SU-DHL-6 (cell line): Measurements from ENCODE around the gene CMTM3.
"Not testable (repeated sequence)": the region's sequence is repeated elsewhere in the genome, so short reads cannot be mapped to it uniquely, and the experiment has no call there.

Experiments
- H2AFZ ChIP-seq: fragments of 200-600 bp; sonication (generic); 2 replicates; pipeline ENCODE4 v1.6.1; 2014; ENCODE audit warnings: low read depth, mild to moderate bottlenecking, moderate library complexity, mixed read lengths, antibody characterized with exemption, low read length; ENCODE audit not compliant: severe bottlenecking
- H3F3A ChIP-seq: fragments of 200-600 bp; shearing (Covaris generic); 2 replicates; pipeline ENCODE4 v1.6.0; 2016; ENCODE audit warnings: antibody characterized with exemption, mild to moderate bottlenecking; ENCODE audit not compliant: insufficient read depth
- H3K27ac ChIP-seq: fragments of 200-600 bp; sonication (generic); 2 replicates; pipeline ENCODE4 v1.5.1; 2016; ENCODE audit warnings: low read depth, mild to moderate bottlenecking, low read length, moderate library complexity, mixed read lengths
- H3K27me3 ChIP-seq: fragments of 200-600 bp; sonication (generic), shearing (Covaris generic); 2 replicates; pipeline ENCODE4 v1.6.0; 2014; ENCODE audit warnings: mild to moderate bottlenecking, low read length
- H3K36me3 ChIP-seq: fragments of 200-600 bp; sonication (generic); 2 replicates; pipeline ENCODE4 v1.6.1; 2014; ENCODE audit warnings: mild to moderate bottlenecking, low read length, mixed read lengths
- H3K4me2 ChIP-seq: fragments of 300-600, 200-600 bp; shearing (Covaris generic), sonication (generic); 2 replicates; pipeline ENCODE4 v1.6.0; 2014; ENCODE audit warnings: low read length, low read depth, mild to moderate bottlenecking; ENCODE audit not compliant: poor library complexity, severe bottlenecking
- H3K4me3 ChIP-seq: fragments of 200-600 bp; sonication (generic); 2 replicates; pipeline ENCODE4 v1.5.1; 2014; ENCODE audit warnings: antibody characterized with exemption, low read length, mild to moderate bottlenecking, mixed read lengths; ENCODE audit not compliant: insufficient read depth, poor library complexity, severe bottlenecking
- H3K79me2 ChIP-seq: fragments of 200-600 bp; sonication (generic); 2 replicates; pipeline ENCODE4 v1.6.1; 2014; ENCODE audit warnings: mild to moderate bottlenecking, low read length, moderate library complexity; ENCODE audit not compliant: insufficient read depth
- H3K9ac ChIP-seq: fragments of 200-600 bp; sonication (generic); 2 replicates; pipeline ENCODE4 v1.7.0; 2014; ENCODE audit warnings: mild to moderate bottlenecking, low read length
- H3K9me2 ChIP-seq: fragments of 200-600 bp; sonication (generic); replicated peaks from 2 replicates; pipeline ENCODE4 v1.6.1; 2014; ENCODE audit warnings: low read length; ENCODE audit not compliant: insufficient read depth
- H3K9me3 ChIP-seq: fragments of 200-600 bp; sonication (generic); 2 replicates; pipeline ENCODE4 v1.6.1; 2014; ENCODE audit warnings: low read length, mixed read lengths; ENCODE audit not compliant: insufficient read depth
- H4K20me1 ChIP-seq: fragments of 200-600 bp; sonication (generic); 2 replicates; pipeline ENCODE4 v1.6.1; 2014; ENCODE audit warnings: low read depth, mild to moderate bottlenecking, antibody characterized with exemption, low read length, moderate library complexity, mixed read lengths
- CTCF ChIP-seq: fragments of 200-600 bp; sonication (generic); IDR thresholded peaks from one replicate; pipeline ENCODE4 v1.5.1; 2017; ENCODE audit warnings: antibody characterized with exemption, mild to moderate bottlenecking, low read length, moderate library complexity; ENCODE audit not compliant: insufficient read depth, poor library complexity, severe bottlenecking
- EZH2phosphoT487 ChIP-seq: fragments of 200-600 bp; sonication (generic), shearing (Covaris generic); conservative IDR thresholded peaks from 2 replicates; pipeline ENCODE4 v1.6.1; 2018; ENCODE audit warnings: mild to moderate bottlenecking, antibody characterized with exemption, low read length, moderate library complexity, mixed read lengths

CMTM3 gene

GRCh38 chr16:66660422-66661209 lies 56.1 kb downstream of the CMTM3 start:
- Histone ChIP-seq H2AFZ (no peak overlapping the region), H3F3A (no peaks in the 10 kb centered on the region), H3K79me2 (no peaks in the 10 kb centered on the region), H4K20me1 (no peaks in the 10 kb centered on the region), H3K4me3 (no peak overlapping the region), H3K36me3 (no peaks in the 10 kb centered on the region), H3K27ac (no peak overlapping the region), H3K4me2 (no peak overlapping the region), H3K9me3 (no peaks in the 10 kb centered on the region), H3K9me2 (no peaks in the 10 kb centered on the region), H3K9ac (no peak overlapping the region), H3K27me3 (0 out of 2 replicates have a peak, but pooled peaks cover 3% of the 10 kb centered on the region)
- TF ChIP-seq CTCF (no peak), EZH2phosphoT487 (no peak)

- H3K27ac ChIP-seq = no peak overlapping the region
- no peaks in the 10 kb centered on the region for H3F3A ChIP-seq
- no peak overlapping the region for H3K4me3 ChIP-seq
- no peak overlapping the region for H3K9ac ChIP-seq
- H3K27me3 ChIP-seq = 0 out of 2 replicates have a peak, but pooled peaks cover 3% of the 10 kb centered on the region
- H3K79me2 ChIP-seq = no peaks in the 10 kb centered on the region
- H3K9me2 ChIP-seq = no peaks in the 10 kb centered on the region
- no peaks in the 10 kb centered on the region for H3K36me3 ChIP-seq
- no peaks in the 10 kb centered on the region for H3K9me3 ChIP-seq
- H2AFZ ChIP-seq = no peak overlapping the region
- TF ChIP-seq EZH2phosphoT487 (no peak), CTCF (no peak)
- no peaks in the 10 kb centered on the region for H4K20me1 ChIP-seq
- no peak overlapping the region for H3K4me2 ChIP-seq
Observed at GRCh38 chr16:66661210-66661560, 56.7 kb downstream of the CMTM3 start.

- H3K9me2 ChIP-seq, H3K9ac ChIP-seq, H3K79me2 ChIP-seq, H2AFZ ChIP-seq, H3K27ac ChIP-seq, H3K36me3 ChIP-seq, H3K4me3 ChIP-seq, H3F3A ChIP-seq, H3K9me3 ChIP-seq, H3K4me2 ChIP-seq, H4K20me1 ChIP-seq, H3K27me3 ChIP-seq: not testable (repeated sequence)
Observed at GRCh38 chr16:66661671-66662346, 57.3 kb downstream of the CMTM3 start.
